ENCODE data around the gene CFAP74. TPM values are rescaled to one million over a fixed set of nuclear protein-coding genes. Genes with fewer than 3 reads are reported as not detected.

CFAP74 gene
- total and polyA plus RNA-seq, 9 of the 15 experiments (the other 6 are each of a cell fraction or from before 2014, with no cell fraction given), result 0.03 to 0.15 (median 0.05) TPM; not detected in 6

DNA sequence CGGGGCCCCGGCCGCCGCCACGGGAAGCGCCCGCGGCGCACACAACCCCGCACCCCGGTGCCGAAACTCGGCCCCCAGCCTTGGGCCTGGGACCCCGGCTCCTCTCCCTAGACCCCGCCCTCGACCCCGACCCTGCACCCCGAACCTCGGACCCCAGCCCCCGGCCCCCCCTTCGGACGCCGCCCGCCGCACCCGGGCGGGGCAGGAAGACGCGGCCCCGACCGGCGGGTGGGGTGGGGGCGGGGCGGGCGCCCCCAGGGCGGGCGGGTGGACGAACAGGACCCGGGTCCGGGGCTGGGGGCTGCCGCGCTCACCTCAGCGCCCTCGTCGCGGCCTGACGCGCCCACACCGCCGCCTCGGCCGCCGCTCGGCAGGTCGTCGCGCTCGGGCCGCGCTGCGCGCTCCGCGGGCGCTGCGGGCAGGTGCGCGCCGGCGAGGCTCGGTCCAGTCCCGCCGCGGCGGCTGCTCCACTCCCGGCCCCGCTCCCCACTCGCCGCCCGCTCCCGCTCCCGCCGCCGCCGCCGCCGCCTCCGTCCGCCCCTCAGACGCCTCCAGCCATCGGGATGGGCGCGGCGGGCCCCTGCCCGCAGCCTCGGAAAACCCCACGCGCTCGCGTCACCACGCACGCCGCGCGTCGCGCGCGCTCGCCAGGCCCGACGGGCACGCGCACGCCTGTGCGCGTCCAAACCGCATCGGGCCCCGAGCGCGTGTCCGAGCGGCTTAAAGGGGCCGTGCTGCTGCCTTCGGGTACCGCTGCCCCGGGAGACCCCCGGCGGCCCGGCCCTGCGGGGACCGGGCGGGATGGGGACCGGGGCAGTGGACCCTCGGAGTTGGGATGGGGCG, 112.9 kb downstream of the CFAP74 start, which contains the start of gene GNB1 (continued):
- TF ChIP-seq ZNF282 (CRISPR knock-in tag; IDR thresholded peaks at IDR 0.05), result no peak
- TF ChIP-seq, protein P1, sequence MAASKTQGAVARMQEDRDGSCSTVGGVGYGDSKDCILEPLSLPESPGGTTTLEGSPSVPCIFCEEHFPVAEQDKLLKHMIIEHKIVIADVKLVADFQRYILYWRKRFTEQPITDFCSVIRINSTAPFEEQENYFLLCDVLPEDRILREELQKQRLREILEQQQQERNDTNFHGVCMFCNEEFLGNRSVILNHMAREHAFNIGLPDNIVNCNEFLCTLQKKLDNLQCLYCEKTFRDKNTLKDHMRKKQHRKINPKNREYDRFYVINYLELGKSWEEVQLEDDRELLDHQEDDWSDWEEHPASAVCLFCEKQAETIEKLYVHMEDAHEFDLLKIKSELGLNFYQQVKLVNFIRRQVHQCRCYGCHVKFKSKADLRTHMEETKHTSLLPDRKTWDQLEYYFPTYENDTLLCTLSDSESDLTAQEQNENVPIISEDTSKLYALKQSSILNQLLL (CRISPR knock-in tag; IDR thresholded peaks at IDR 0.05; ENCODE audit: borderline replicate concordance), result no peak
- no peak for TF ChIP-seq ZNF507 (tag; conservative IDR thresholded peaks at IDR 0.05)
- peak; percentile 99 for TF ChIP-seq CXXC5 (CRISPR knock-in tag; IDR thresholded peaks at IDR 0.05)
- TF ChIP-seq KLF6 (CRISPR knock-in tag; IDR thresholded peaks at IDR 0.05; ENCODE audit: borderline replicate concordance), result 0 out of 2 replicates have a peak, but pooled peaks have one; percentile 54
- TF ChIP-seq, protein P2, sequence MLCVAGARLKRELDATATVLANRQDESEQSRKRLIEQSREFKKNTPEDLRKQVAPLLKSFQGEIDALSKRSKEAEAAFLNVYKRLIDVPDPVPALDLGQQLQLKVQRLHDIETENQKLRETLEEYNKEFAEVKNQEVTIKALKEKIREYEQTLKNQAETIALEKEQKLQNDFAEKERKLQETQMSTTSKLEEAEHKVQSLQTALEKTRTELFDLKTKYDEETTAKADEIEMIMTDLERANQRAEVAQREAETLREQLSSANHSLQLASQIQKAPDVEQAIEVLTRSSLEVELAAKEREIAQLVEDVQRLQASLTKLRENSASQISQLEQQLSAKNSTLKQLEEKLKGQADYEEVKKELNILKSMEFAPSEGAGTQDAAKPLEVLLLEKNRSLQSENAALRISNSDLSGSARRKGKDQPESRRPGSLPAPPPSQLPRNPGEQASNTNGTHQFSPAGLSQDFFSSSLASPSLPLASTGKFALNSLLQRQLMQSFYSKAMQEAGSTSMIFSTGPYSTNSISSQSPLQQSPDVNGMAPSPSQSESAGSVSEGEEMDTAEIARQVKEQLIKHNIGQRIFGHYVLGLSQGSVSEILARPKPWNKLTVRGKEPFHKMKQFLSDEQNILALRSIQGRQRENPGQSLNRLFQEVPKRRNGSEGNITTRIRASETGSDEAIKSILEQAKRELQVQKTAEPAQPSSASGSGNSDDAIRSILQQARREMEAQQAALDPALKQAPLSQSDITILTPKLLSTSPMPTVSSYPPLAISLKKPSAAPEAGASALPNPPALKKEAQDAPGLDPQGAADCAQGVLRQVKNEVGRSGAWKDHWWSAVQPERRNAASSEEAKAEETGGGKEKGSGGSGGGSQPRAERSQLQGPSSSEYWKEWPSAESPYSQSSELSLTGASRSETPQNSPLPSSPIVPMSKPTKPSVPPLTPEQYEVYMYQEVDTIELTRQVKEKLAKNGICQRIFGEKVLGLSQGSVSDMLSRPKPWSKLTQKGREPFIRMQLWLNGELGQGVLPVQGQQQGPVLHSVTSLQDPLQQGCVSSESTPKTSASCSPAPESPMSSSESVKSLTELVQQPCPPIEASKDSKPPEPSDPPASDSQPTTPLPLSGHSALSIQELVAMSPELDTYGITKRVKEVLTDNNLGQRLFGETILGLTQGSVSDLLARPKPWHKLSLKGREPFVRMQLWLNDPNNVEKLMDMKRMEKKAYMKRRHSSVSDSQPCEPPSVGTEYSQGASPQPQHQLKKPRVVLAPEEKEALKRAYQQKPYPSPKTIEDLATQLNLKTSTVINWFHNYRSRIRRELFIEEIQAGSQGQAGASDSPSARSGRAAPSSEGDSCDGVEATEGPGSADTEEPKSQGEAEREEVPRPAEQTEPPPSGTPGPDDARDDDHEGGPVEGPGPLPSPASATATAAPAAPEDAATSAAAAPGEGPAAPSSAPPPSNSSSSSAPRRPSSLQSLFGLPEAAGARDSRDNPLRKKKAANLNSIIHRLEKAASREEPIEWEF (CRISPR knock-in tag; IDR thresholded peaks at IDR 0.05), result no peak
- no peak for TF ChIP-seq TRIM28 (IDR thresholded peaks at IDR 0.05)
- TF ChIP-seq SNAPC5 (CRISPR knock-in tag; IDR thresholded peaks at IDR 0.05), result no peak
- no peak for TF ChIP-seq RBM22 (IDR thresholded peaks at IDR 0.05; ENCODE audit: low read depth, low read length, poor library complexity, severe bottlenecking)
- no peak for TF ChIP-seq ZNF274 (IDR thresholded peaks at IDR 0.05; ENCODE audit: borderline replicate concordance, low read depth, low read length)
- no peak for TF ChIP-seq STAT6 (CRISPR knock-in tag; IDR thresholded peaks at IDR 0.05)
- TF ChIP-seq, protein P3, sequence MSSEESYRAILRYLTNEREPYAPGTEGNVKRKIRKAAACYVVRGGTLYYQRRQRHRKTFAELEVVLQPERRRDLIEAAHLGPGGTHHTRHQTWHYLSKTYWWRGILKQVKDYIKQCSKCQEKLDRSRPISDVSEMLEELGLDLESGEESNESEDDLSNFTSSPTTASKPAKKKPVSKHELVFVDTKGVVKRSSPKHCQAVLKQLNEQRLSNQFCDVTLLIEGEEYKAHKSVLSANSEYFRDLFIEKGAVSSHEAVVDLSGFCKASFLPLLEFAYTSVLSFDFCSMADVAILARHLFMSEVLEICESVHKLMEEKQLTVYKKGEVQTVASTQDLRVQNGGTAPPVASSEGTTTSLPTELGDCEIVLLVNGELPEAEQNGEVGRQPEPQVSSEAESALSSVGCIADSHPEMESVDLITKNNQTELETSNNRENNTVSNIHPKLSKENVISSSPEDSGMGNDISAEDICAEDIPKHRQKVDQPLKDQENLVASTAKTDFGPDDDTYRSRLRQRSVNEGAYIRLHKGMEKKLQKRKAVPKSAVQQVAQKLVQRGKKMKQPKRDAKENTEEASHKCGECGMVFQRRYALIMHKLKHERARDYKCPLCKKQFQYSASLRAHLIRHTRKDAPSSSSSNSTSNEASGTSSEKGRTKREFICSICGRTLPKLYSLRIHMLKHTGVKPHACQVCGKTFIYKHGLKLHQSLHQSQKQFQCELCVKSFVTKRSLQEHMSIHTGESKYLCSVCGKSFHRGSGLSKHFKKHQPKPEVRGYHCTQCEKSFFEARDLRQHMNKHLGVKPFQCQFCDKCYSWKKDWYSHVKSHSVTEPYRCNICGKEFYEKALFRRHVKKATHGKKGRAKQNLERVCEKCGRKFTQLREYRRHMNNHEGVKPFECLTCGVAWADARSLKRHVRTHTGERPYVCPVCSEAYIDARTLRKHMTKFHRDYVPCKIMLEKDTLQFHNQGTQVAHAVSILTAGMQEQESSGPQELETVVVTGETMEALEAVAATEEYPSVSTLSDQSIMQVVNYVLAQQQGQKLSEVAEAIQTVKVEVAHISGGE (CRISPR knock-in tag; IDR thresholded peaks at IDR 0.05), result peak in 1 of 3 experiments; percentile 80; a peak in 2 of 6 replicates
- TF ChIP-seq KHSRP (IDR thresholded peaks at IDR 0.05), result no peak
